Endothelial cell (in vitro differentiated cells): Measurements from ENCODE around the gene ARHGAP15. TPM values are rescaled to one million over a fixed set of nuclear protein-coding genes. Genes with fewer than 3 reads are reported as not detected.

Source experiments
- DNase-seq: peaks from one replicate; pipeline ENCODE4 v3.0.0; 2021; ENCODE audit warnings: low spot score
- H3K27ac Mint-ChIP-seq: one replicate; pipeline ENCODE4 v1.8.0; 2021; ENCODE audit warnings: mixed read lengths, inconsistent platforms; ENCODE audit not compliant: unreplicated experiment
- H3K27me3 Mint-ChIP-seq: one replicate; pipeline ENCODE4 v1.8.0; 2021; ENCODE audit warnings: mild to moderate bottlenecking, moderate library complexity, mixed read lengths, inconsistent platforms; ENCODE audit not compliant: unreplicated experiment
- H3K36me3 Mint-ChIP-seq: one replicate; pipeline ENCODE4 v1.8.0; 2021; ENCODE audit warnings: mild to moderate bottlenecking, low read depth, mixed read lengths, inconsistent platforms; ENCODE audit not compliant: unreplicated experiment
- H3K4me1 Mint-ChIP-seq: one replicate; pipeline ENCODE4 v1.8.0; 2021; ENCODE audit warnings: mild to moderate bottlenecking, mixed read lengths, inconsistent platforms; ENCODE audit not compliant: unreplicated experiment
- H3K4me3 Mint-ChIP-seq: one replicate; pipeline ENCODE4 v1.8.0; 2021; ENCODE audit warnings: mild to moderate bottlenecking, mixed read lengths, inconsistent platforms; ENCODE audit not compliant: unreplicated experiment
- H3K9me3 Mint-ChIP-seq: one replicate; pipeline ENCODE4 v1.8.0; 2021; ENCODE audit warnings: mixed read lengths, inconsistent platforms; ENCODE audit not compliant: unreplicated experiment
- total RNA-seq: library from RNA; stranded (reverse); fragmentation: NEBNext Ultra II Directional; extraction: Animal tissue kit (Norgen Biotek cat#: 25700); gene quantifications from one replicate; pipeline ENCODE4 v1.2.1, GENCODE V29; 2021; ENCODE audit not compliant: unreplicated experiment
- TF ChIP-seq, protein P1 (sequence below): fragments of 200-600 bp; sonication (generic); IDR thresholded peaks from one replicate; pipeline ENCODE4 v1.5.0; 2021; ENCODE audit warnings: antibody characterized with exemption; ENCODE audit not compliant: unreplicated experiment

Gene ARHGAP15
- total RNA-seq, 1 donor from 2014 or later, result not detected

DNA sequence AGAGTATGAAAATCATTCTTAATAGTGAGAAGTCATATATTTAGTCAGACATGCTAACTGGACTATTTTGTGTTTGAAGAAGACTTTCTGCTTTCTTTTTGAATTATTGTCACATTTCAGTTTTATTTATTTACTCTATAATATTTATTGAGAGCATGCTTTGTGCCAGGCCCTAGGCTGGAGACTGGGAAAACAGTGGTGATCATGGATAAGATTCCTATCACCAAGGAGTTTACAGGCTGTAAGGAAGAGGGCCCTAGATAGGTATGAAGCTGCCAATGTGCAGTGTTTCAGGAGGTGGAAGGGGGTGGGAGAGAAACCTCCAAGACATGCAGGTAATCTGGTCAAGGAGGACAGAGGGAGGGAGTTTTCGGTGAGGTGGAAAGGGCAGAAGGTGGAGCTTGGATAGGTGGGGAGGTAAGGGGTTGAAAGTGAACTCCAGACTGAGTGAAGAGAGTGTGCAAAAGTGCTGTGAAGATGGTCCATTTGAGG is 207.5 kb downstream of the ARHGAP15 start:
- Mint-ChIP-seq H3K36me3 (no peaks in the 10 kb centered on the region), H3K27ac (no peak overlapping the region), H3K4me1 (peaks cover 3% of the 10 kb centered on the region), H3K4me3 (no peak overlapping the region), H3K9me3 (no peaks in the 10 kb centered on the region), H3K27me3 (no peaks in the 10 kb centered on the region)
- DNase-seq, result no peak
- TF ChIP-seq, protein P1, sequence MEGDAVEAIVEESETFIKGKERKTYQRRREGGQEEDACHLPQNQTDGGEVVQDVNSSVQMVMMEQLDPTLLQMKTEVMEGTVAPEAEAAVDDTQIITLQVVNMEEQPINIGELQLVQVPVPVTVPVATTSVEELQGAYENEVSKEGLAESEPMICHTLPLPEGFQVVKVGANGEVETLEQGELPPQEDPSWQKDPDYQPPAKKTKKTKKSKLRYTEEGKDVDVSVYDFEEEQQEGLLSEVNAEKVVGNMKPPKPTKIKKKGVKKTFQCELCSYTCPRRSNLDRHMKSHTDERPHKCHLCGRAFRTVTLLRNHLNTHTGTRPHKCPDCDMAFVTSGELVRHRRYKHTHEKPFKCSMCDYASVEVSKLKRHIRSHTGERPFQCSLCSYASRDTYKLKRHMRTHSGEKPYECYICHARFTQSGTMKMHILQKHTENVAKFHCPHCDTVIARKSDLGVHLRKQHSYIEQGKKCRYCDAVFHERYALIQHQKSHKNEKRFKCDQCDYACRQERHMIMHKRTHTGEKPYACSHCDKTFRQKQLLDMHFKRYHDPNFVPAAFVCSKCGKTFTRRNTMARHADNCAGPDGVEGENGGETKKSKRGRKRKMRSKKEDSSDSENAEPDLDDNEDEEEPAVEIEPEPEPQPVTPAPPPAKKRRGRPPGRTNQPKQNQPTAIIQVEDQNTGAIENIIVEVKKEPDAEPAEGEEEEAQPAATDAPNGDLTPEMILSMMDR, result no peak

DNA sequence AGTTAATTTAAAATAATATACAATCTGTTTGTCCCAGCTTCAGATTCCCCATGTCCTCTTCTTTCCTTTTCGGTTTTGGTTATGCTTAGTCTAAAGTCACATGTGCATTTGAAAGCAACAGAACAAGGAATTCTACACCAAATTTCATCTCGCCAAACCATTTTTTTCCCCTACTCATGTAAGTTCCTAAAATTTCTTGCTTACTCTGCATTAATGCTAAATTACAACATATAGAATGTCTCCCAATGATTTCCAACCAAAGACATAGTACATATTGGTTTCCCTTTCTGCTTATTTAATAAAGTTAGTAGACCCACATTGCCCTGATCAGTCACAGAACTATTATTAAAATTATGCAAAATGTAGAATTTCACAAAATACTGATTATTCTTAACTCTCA is 212.3 kb downstream of the ARHGAP15 start:
- no peak overlapping the region for H3K4me3 Mint-ChIP-seq
- H3K27me3 Mint-ChIP-seq, result no peaks in the 10 kb centered on the region
- no peak for DNase-seq
- no peaks in the 10 kb centered on the region for H3K36me3 Mint-ChIP-seq
- H3K9me3 Mint-ChIP-seq, result no peaks in the 10 kb centered on the region
- TF ChIP-seq, protein P1, result no peak
- H3K4me1 Mint-ChIP-seq, result no peaks in the 10 kb centered on the region
- H3K27ac Mint-ChIP-seq, result no peak overlapping the region

DNA sequence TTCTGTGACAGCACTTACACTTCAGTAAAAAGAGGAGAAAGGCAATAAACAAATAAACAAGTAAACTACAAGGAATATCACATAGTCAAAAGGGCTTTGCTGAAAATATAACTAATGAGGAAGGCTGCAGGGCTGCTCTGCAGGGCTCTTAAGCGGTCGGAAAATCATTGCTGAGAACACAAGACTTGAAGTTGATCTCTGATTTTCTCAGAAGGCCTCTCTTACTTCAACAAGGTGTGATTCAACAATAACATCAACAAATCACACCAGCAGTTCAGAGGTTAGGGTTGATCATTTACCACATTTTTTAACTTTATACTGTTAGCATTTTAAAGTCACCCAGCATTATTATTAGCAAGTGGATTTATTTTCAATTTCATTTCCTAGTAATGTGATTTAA is 215.6 kb downstream of the ARHGAP15 start:
- no peak for DNase-seq
- no peaks in the 10 kb centered on the region for H3K9me3 Mint-ChIP-seq

DNA sequence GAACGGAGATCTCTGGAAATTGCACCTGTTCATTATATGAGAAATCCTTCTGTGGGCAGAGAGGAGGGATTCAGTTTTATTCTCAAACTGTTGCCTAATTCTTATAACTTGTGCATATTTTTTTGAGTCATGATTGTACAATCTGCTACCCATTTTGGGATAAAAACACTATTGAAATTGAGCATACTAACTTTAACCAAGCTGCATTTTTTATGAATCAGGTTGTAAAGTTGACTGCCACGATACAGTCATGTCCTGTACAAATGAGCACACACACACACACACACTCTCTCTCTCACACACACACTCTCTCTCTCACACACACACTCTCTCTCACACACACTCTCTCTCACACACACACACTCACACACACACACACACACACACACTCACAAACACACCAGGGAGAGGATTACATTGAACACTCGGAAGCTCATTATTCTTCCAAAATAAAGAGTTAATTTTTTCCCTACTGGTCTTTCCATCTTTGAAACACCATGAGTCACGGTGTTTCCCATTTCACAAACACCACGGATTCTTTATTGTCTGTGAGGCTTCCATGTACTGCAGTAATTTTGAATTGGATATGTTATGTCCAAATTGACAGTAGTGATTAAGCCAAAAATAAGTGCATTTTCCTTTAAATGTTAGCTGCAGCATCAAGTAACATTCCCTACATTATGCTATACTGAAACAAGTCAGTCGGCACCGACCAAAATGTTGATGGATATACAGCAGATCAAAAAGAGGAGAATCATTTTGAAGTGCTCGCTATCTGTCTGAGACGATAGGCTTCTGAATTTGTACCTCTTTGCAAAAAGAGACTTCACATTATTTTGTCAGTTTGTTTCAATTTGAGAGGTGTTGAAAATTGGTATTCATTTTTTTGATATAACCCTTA is 216.9 kb downstream of the ARHGAP15 start:
- no peaks in the 10 kb centered on the region for H3K9me3 Mint-ChIP-seq
- TF ChIP-seq, protein P1, result no peak
- no peaks in the 10 kb centered on the region for H3K36me3 Mint-ChIP-seq
- no peaks in the 10 kb centered on the region for H3K4me1 Mint-ChIP-seq
- H3K27me3 Mint-ChIP-seq, result no peaks in the 10 kb centered on the region
- H3K4me3 Mint-ChIP-seq, result no peak overlapping the region
- no peak for DNase-seq
- H3K27ac Mint-ChIP-seq, result no peak overlapping the region

More for the DNA sequence above, 215.6 kb downstream of the ARHGAP15 start:
- no peak overlapping the region for H3K4me3 Mint-ChIP-seq
- no peak overlapping the region for H3K27ac Mint-ChIP-seq
- H3K27me3 Mint-ChIP-seq, result no peaks in the 10 kb centered on the region
- no peaks in the 10 kb centered on the region for H3K36me3 Mint-ChIP-seq
- TF ChIP-seq, protein P1, result no peak
- H3K4me1 Mint-ChIP-seq, result no peaks in the 10 kb centered on the region

DNA sequence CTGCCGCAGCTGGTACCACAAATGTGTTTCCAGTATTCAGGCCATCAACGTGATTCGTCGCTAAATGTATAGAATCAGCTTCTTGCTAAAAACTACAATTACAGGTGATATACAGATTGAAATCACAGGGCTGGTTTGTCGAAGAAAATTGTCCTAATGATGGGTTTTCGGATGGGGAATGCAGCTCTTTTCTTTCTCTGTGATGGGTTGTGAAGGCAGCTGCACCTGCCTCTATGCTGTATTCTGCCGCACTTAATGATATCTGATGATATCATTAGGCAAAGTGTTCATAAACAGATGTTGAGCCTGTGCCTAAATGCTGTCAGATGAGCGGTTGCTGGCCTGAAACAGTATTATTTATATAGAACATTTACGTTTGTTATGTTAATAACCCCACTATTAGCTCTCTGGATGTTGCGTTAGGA is 218.1 kb downstream of the ARHGAP15 start:
- no peak for DNase-seq
- Mint-ChIP-seq H3K4me3 (no peak overlapping the region), H3K27ac (no peak overlapping the region), H3K4me1 (no peaks in the 10 kb centered on the region), H3K27me3 (no peaks in the 10 kb centered on the region), H3K9me3 (no peaks in the 10 kb centered on the region), H3K36me3 (no peaks in the 10 kb centered on the region)
- TF ChIP-seq, protein P1, result no peak
